ENCODE measurements around the gene SQSTM1.

SQSTM1 gene

GRCh38 chr5:179821298-179822058 lies 773 bp downstream of the SQSTM1 start:
- peak overlapping the region; percentile 87 for H3K4me3 ChIP-seq (ENCODE audit: low read depth, low read length)
- TF ChIP-seq, protein P1, sequence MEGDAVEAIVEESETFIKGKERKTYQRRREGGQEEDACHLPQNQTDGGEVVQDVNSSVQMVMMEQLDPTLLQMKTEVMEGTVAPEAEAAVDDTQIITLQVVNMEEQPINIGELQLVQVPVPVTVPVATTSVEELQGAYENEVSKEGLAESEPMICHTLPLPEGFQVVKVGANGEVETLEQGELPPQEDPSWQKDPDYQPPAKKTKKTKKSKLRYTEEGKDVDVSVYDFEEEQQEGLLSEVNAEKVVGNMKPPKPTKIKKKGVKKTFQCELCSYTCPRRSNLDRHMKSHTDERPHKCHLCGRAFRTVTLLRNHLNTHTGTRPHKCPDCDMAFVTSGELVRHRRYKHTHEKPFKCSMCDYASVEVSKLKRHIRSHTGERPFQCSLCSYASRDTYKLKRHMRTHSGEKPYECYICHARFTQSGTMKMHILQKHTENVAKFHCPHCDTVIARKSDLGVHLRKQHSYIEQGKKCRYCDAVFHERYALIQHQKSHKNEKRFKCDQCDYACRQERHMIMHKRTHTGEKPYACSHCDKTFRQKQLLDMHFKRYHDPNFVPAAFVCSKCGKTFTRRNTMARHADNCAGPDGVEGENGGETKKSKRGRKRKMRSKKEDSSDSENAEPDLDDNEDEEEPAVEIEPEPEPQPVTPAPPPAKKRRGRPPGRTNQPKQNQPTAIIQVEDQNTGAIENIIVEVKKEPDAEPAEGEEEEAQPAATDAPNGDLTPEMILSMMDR (IDR thresholded peaks at IDR 0.05; ENCODE audit: insufficient read depth, low read depth, low read length, missing control alignments) = no peak
- DNase-seq (ENCODE audit: low read depth) = peak; percentile 93

DNA sequence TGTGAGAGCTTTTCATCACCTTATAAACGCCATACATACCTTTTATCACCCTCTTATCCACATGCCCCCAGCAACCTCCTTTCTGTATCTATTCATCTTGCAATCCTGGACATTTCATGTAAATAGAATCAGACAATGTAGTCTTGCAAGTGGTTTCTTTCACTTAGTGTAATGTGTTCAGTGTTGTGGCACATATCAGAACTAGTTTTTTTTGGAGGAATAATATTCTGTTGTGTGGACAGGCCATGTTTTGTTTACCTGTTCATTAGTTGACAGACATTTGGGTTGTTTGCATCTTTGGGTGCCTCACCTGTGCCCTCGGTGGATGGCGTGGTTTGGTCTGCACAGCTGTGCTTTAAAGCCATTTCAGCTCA lies 1.3 kb downstream of the SQSTM1 start:
- no peak for DNase-seq (ENCODE audit: low read depth)
- peak overlapping the region; percentile 87 for H3K4me3 ChIP-seq (ENCODE audit: low read depth, low read length)
- TF ChIP-seq, protein P1 (IDR thresholded peaks at IDR 0.05; ENCODE audit: insufficient read depth, low read depth, low read length, missing control alignments) = no peak

DNA sequence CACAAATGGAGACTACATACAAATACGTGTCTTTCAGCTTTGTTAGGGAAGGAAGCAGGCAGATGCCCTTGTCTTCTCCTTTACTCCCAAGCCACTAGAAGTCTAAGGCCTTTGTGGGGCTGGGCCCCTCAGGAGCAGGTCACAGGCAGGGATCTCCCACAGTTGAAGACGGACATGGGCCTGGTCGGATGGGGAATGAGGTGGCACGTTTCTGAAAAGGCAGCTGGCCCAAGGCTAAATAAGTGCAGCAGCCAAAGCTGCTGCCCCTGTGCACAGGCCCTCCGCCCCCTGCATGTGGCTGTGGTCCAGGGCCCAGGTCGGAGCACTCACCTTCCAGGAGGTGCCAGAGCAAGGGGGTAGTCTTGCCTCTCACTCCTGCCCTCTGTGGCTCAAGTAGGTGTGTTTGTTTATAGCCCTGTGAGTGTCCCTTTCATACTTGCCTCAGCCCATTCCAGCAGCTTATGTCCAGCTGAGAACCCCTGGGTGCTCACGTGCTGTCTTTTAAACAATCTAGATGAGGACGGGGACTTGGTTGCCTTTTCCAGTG lies 1.8 kb downstream of the SQSTM1 start:
- TF ChIP-seq, protein P1 (IDR thresholded peaks at IDR 0.05; ENCODE audit: insufficient read depth, low read depth, low read length, missing control alignments) = no peak
- H3K4me3 ChIP-seq (ENCODE audit: low read depth, low read length) = no peak overlapping the region
- no peak for DNase-seq (ENCODE audit: low read depth)

DNA sequence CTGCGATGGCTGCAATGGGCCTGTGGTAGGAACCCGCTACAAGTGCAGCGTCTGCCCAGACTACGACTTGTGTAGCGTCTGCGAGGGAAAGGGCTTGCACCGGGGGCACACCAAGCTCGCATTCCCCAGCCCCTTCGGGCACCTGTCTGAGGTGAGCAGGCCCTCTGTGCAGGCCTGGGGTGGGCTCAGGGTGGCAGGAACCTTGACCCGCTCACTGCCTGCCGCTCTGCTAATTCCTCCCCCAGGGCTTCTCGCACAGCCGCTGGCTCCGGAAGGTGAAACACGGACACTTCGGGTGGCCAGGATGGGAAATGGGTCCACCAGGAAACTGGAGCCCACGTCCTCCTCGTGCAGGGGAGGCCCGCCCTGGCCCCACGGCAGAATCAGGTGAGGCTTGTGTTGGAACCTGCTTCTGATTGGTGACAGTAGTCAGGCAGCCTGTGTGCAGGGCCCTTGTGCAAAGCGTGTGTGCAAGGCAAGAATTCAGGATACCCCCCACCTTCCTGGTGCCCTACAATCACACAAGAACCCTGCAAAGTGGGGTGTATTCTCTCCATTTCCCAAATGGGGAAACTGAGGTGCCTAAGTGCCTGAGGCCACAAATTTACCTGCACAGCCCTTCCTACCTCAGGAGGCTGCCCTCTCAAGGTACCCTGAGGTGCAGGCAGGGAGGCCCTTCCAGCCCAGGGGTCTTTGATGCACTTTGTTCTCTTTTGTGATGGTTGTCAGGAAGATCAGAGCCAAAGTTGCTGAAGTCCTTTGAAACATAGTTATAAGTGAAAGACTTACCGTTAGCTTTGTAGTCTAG lies 3.4 kb downstream of the SQSTM1 start:
- TF ChIP-seq, protein P1 (IDR thresholded peaks at IDR 0.05; ENCODE audit: insufficient read depth, low read depth, low read length, missing control alignments) = no peak
- DNase-seq (ENCODE audit: low read depth) = no peak
- no peak overlapping the region for H3K4me3 ChIP-seq (ENCODE audit: low read depth, low read length)

DNA sequence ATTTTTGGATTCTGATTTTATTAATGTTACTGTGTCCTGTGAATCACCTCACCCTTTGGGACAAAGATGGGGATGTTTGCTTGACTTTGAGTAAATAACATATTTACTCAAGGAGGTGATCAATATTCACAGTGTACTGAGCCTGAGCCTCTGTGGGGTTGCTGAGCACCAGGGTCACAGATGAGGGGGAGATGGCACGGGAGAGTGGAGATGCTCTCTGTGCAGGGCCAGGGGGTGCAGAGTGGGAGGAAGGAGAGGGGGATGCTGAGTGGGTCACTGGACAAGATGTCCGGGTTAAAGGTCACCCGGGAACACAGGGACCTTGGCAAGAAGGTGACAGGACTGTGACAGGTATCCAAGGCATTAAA lies 4.0 kb downstream of the SQSTM1 start:
- no peak overlapping the region for H3K4me3 ChIP-seq (ENCODE audit: low read depth, low read length)
- DNase-seq (ENCODE audit: low read depth) = no peak
- TF ChIP-seq, protein P1 (IDR thresholded peaks at IDR 0.05; ENCODE audit: insufficient read depth, low read depth, low read length, missing control alignments) = no peak

DNA sequence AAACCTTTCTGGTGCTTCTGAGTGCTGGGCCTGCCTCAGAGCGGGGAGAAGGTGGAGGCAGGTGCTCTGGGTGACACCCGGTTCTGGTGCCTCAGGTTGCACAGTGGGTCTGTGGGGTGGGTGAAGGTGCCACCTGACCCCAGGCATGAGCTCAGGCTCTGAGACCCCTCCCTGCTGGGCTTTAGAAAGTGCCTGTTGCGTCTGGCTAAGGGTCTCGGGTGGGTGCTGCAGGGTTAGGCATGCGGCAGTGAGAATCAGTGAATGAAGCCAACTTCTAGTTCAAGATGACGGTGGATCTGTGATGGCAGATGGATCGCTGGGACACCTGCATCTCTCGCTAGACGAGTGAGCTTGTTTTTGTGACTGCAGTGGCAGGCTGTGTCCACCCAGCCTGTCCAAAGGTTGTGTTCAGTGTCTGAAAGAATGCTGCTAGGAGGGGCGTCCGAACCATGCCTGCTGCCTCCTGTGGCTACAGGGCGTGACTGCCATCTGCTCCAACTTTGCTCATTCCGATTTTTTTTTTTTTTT lies 5.0 kb downstream of the SQSTM1 start:
- DNase-seq (ENCODE audit: low read depth) = no peak
- no peak overlapping the region for H3K4me3 ChIP-seq (ENCODE audit: low read depth, low read length)
- TF ChIP-seq, protein P1 (IDR thresholded peaks at IDR 0.05; ENCODE audit: insufficient read depth, low read depth, low read length, missing control alignments) = no peak

Data from GM12865 (cell line).